PC-9 (cell line): Measurements from ENCODE around the gene LUZP2.

Experiments used
- CTCF ChIP-seq: fragments of 200-600 bp; sonication (generic); conservative IDR thresholded peaks from 2 replicates; pipeline ENCODE4 v1.6.1; 2017; ENCODE audit warnings: mixed run types, antibody characterized with exemption, mild to moderate bottlenecking, moderate library complexity
- EZH2 ChIP-seq: fragments of 200-600 bp; sonication (generic); IDR thresholded peaks from 2 replicates; pipeline ENCODE4 v1.8.0; 2017; ENCODE audit warnings: antibody characterized with exemption, low read depth

- TF ChIP-seq EZH2 (no peak), CTCF (no peak)
These were observed 373.2 kb downstream of the LUZP2 start for GRCh38 chr11:24870048-24870447.
